ENCODE results near the gene SRCAP.

SRCAP gene

DNA sequence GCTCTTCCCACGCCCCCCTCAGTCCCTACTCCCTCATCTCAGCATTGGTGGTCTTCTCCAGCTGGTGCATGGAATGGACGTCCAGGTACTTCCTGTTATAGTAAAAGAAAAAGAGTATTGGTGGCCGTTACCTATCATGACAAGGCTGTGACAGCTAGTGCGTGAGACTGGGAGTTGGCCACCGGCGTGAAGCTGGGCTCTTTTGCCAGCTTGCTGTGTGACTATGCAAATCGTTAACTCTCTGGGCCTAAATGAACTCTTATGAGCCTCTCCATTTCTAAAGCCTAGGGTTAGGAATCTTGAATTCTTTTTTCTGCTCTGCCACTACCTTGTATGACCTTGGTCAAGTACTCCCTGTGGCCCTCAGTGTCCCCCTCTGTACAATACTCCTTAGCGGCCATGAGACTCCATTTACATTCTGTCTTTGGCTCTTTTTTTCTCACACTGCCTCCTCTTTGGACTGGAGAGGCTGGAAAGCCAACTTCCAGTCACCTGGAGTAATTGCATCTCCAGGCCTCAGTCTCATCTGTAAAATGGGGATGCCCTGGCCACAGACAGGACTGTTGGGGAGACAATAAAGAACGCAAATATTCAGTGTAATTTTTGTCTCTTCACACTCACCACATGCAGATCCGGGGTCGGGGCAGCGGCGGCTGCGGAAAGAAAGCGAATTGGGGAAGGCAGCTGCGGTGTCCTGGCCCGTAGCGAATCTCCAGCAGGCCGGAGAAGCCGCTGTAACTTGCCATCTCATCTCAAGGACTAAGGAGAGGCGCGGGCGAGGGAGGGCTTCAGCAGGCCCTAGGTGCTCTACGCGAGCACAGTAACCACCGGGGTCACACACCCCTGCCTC lies 61.8 kb downstream of the SRCAP start:
- no peak for DNase-seq

DNA sequence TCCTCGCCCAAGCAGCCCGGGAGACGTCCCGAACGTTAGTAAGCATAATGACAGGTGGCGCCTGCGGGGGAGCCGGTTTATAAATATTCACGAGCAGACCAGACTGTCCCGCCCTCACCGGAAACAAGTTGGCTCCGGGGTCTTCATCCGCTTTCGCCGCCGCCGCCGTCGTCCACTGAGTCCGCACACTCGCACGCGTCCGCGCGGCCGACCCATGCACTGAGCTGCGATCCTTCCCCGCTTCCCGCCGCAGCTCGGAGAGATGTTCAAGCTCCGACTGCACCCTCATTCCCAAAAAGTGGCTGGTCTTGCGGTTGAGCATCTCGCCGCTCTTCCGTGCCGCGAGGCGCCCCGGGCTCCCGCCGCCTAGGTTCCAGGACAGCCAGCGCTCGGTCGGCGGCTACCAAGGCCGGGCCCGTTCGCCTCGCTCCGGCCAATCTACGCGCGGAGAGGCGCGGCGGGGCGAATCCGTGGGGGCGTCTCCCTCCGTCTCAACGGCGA lies 62.5 kb downstream of the SRCAP start:
- no peak for DNase-seq

DNA sequence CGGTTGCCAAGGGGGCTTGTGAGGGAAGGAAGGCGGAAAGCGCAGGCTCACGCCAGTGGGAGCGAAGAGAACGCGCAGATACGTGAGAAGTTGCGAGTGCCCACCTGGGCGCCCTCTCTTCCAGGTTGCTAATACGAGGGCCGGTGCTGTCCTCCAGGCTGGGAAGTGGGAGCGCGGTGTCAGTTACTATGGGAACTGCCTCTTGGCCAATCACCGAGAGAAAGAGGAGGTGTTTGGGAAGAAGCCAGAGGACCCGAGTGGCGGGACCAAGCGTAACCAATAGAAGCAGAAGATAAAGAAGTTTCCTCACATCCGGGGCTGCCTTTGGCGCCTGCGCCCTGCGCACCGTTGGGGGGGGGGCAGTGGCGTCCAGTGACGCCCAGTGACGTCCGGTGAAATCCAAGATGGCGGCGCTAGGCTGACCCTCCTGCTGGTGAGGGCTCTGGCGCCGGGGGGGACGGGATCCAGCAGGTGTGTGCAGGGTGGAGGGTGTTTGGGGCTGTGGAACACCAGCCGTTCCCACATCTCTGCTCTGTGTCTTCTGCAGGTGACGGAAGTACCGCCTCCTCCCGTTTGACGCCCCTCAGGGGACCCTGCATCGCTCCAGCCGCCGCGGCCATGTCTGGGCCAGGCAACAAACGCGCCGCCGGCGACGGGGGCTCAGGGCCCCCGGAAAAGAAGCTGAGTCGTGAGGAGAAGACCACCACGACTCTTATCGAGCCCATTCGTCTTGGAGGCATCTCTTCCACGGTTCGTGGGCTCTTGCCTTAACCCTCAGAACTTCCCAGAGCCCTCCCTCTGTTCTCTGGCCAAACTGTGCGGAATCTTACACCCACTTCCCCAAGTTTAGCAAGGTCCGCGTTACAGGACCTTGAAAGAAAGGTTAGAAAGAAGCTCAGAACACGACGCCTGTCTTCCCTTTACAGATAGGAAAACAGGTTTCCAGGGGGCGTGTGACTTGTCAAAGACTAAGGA lies 63.2 kb downstream of the SRCAP start, which contains the start of the genes CFAP119 and RNF40:
CFAP119 (minus strand) TSS at position 135 of the 975 bp plus-strand sequence. CDS start 314 bp downstream, outside the sequence.
RNF40 (plus strand) TSS at position 395 of the 975 bp plus-strand sequence; CDS start at position 619, 224 bp downstream.
- peak; percentile 93 for DNase-seq

DNA sequence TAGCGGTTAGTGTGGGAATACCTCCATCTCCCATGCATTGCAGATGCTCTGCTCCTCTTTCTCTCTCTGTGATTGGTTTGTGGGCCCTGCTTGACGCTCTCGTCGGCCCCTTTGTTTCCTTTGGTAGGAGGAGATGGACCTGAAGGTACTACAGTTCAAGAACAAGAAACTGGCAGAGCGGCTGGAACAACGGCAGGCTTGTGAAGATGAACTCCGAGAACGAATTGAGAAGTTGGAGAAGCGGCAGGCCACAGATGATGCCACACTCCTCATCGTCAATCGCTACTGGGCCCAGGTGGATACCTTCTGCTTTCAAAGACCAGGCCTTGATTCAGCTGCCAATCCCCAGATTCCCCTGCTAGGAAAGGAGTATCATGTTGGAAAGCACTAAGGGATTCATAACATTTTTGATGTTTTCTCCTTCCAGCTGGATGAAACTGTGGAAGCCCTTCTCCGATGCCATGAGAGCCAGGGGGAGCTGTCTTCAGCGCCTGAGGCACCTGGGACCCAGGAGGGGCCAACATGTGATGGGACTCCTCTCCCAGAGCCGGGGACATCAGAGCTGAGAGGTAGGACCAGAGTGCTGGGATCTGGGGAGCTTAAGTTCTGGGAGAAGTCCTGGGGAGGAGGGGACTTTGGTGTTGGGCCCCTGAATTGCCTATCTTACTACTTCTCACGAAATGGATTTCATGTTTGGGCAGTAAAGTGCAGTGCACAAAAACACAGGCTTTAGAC lies 64.2 kb downstream of the SRCAP start:
- DNase-seq, result no peak

DNA sequence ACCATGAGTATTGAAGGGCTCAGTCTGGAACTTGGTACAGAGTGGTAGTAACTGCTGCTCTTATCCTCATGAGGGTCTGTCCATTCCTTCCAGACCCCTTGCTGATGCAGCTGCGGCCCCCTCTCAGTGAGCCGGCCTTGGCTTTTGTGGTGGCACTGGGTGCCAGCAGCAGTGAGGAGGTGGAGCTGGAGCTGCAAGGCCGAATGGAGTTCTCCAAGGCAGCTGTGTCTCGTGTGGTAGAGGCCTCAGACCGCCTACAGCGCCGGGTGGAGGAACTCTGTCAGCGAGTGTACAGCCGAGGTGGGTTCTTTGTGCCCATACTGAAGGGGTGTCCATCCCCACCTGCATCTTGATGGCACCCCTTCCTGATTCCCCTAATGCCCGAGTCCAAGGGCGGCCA lies 65.1 kb downstream of the SRCAP start:
- DNase-seq, result no peak

DNA sequence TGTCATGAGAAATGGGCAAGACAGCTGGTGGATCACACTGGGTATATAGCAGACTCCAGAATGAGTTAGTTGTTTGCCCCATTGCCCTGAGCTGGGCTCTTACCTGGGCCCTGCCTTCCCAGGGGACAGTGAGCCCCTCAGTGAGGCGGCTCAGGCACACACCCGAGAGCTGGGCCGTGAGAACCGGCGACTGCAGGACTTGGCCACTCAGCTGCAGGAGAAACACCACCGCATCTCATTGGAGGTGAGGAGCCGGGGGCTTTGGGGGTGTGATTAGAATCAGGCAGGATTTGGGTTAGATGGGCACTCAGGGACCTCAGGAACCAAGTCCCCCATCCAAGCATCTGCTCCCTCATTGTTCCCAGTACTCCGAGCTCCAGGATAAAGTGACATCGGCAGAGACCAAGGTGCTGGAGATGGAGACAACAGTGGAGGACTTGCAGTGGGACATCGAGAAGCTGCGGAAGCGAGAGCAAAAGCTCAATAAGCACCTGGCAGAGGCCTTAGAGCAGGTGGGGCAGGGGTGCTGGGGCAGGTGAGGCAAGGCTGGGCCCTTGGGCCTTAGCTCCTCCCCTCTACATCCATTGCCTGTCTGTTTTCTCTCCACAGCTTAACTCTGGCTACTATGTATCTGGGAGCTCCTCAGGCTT lies 66.0 kb downstream of the SRCAP start:
- DNase-seq, result no peak

DNA sequence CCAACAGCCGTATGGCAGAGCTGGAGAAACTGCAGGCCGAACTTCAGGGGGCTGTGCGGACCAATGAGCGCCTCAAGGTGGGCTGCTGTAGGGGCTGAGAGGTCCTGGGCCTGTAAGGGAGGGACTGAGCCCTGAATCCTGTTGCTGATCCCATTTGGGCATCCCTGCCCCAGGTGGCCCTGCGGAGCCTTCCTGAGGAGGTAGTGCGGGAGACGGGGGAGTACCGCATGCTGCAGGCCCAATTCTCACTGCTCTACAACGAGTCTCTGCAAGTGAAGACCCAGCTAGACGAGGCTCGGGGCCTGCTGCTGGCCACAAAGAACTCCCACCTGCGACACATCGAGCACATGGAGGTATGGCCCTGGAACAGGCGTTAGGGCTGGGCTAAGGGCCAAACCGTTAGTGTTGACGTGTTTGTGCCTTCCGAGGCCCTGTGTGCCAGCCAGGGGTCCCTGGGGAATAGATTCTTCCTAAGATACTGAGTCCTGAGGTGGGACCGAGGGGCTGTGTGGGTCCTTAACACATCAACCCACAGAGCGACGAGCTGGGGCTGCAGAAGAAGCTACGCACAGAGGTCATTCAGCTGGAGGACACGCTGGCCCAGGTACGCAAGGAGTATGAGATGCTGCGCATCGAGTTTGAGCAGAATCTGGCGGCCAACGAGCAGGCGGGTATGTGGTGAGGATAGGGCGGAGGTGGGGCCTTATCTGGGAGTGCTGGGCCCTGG lies 67.4 kb downstream of the SRCAP start:
- DNase-seq, result no peak

DNA sequence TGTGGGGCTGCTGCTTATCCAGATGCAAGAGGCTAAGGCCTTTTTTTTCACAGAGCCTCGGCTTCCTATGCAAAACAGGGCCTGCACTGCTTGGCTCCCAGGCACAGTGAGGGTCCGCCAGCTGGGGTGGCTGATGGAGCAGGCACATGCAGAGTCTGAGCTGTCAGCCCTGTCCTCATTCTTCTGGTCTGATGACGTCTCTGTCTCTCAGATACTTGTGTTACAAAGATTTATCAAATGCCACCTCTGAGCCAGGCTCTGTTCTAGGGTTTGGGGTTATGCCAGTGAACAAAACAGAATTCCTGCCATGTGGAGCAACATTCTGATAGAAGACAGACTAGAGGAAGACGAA lies 67.9 kb downstream of the SRCAP start:
- DNase-seq, result no peak

DNA sequence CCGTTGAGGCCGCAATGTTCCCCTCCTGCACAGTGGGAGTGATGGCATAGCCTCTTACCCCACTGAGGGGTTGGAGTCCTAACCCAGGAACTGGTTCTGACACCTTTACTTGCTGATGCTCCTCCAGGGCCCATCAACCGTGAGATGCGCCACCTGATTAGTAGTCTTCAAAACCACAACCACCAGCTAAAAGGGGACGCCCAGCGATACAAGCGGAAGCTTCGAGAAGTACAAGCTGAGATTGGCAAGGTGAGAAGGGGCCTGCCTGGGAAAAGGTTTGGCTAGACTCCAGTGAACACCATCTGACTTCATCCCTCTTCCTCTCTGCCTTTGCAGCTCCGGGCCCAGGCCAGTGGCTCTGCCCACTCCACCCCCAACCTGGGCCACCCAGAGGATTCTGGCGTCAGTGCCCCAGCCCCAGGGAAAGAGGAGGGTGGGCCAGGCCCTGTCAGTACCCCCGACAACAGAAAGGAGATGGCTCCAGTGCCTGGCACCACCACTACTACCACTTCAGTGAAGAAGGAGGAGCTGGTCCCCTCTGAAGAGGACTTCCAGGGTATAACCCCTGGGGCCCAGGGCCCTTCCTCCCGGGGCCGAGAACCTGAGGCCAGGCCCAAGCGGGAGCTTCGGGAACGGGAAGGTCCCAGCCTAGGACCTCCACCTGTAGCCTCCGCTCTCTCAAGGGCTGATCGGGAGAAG lies 68.9 kb downstream of the SRCAP start:
- DNase-seq, result no peak

DNA sequence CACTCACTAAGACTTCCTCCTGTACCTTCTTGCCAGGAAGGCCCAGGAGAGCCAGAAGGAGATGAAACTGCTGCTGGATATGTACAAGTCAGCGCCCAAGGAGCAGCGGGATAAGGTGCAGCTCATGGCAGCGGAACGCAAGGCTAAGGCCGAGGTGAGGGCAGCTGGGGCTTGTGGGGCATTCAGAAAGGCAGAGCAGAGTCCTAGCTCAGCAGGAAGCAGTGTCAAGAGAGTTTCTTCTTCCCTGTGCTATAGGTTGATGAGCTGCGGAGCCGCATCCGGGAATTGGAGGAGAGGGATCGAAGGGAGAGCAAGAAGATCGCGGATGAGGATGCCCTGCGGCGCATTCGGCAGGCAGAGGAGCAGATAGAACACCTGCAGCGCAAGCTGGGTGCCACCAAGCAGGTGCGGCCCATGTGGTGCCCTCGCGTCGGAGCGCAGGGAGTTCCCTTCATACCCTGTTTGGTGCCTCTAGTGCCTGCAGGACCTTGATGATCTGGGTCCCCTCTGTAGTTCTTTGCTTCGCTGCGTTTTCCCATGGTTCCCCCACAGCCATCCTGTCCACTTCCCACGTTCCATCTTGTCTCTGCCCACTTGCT lies 69.7 kb downstream of the SRCAP start:
- DNase-seq, result no peak

DNA sequence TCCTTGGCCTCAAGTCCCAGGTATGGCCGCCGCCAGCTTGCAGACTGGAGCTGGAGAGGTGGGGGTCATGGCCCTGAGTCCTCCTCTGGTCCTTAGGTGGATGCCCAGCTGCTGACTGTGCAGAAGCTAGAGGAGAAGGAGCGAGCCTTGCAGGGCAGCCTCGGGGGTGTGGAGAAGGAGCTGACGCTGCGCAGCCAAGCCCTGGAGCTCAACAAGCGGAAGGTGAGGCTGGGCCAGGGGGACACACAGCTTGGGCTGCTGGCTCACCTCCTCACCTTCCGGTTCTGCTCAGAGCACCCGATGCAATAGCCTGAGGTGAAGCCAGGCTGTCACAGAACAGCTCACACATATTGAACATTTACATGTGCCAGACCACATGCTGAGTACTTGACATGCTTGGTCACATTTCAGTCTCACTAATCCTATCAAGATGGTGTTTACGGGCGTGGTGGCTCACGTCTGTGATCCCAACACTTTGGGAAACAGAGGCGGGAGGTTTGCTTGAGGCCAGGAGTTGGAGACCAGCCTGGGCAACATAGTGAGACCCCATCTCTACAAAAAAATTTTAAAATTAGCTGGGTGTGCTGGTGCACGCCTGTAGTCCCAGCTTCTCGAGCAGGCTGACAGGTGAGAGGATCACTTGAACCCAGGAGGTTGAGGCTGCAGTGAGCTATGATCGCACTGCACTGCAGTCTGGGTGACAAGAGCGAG lies 70.6 kb downstream of the SRCAP start:
- DNase-seq, result no peak

DNA sequence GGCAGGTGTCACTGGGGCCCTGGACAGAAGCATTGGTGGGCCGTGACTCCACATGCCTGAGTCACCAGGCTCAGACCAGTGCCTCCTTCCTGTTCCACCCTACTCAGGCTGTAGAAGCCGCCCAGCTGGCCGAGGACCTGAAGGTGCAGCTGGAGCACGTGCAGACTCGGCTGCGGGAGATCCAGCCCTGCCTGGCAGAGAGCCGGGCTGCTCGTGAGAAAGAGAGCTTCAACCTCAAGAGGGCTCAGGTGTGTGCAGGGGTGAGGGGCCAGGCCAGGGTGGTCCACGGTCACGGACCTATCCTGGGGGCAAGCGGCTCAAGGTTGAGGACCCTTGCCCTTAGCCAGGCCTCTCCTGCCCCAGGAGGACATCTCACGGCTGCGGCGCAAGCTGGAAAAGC lies 72.8 kb downstream of the SRCAP start:
- no peak for DNase-seq

DNA sequence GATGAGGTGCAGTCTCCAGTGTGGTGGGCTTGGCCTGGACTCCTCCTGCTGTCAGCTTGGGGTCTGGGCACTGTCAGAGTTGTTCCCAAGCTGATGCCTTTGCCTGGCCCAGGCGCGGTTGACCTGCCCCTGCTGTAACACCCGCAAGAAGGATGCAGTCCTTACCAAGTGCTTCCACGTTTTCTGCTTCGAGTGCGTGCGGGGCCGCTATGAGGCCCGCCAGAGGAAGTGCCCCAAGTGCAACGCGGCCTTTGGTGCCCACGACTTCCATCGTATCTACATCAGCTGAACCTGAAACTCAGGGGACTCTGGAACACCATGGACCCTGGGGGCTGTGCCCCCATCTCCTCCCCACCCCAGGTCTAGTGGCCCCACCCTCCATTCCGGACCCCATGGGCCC lies 74.9 kb downstream of the SRCAP start:
- no peak for DNase-seq

DNA sequence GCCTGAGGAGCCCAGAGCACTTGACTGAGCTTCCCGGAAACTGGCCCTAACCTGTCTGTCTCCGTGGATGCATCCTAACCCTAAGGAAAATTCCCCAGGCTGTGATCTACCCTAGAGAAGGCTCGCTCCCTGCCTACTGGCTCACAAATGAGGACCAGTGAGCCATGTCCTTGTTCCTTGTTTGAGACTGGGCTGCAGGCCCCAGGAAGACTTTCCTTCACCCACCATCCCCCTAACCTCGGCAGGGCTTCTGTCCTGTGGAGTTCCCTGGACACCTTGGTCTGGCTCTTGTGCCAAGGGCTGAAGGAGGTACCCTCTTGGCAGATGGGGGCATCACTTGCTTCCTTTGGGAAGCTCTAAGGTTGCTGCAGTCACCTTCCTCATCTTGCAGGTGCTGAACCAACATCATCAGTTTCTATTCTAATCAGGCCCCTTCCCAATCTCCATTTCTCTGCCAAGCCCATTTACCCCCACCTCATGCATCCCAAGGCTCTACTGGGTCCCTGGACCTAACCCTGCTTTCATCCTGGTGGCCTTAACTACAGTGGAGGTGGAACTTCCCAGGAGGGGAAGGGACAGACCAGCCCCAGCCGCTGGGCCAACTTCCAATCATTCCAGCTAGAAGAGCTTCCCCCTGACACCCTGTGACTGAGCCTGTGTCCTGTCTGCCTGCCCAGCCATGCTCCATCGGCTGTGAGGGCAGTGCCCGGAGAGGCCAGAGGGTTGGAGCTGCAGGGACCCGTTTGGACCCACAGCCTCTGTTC lies 75.6 kb downstream of the SRCAP start:
- no peak for DNase-seq

DNA sequence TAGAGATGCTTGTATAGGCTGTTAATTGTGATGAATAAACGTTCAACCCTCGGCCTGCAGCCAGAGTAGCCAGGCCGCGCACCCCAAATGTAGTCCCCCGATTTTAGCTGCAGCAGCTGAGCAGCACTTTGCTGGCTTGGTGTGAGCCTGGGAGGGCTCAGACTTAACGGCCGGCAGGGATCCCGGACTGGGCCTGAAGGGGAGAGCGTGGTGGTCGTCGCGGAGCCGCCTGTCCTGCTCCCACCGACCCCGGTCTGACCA lies 76.1 kb downstream of the SRCAP start:
- DNase-seq, result no peak

DNA sequence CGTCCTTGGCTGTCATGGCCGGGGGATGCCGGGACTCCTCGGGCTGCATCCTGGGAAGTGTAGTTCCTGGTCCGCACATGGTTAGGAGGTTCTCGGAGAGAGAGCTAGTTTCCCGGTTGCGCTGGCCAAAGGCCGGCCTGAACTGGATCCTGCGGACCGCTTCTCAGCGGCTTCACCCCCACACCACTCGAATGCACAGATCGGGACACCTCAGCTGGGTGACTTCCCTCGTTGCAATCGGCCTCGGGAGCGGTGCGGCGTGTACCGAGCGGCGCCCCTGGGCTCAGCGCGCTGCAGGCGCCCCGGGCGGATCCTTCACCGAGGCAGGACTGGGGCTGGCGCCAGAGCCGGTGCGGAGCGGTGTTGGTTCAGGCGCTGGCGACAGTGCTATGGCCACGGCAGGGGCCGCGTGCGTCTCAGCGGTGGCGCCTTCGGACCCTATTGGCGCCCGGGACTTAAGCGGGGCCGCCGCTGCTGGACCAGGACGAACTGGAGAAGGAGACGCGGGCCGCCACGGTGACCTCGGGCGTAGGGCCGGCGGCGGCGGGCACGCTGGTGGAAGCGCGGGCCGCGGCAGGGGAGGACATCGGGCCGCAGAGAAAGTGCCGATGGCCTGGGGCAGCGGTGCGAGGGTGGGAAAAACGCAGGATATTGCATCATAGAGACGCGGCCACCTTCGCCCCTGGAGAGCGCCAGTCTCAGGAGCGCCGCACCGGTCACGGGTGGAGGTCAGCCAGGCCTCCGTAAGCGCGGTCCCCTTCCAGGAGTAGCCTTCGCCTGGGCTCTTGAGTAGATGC lies 76.6 kb downstream of the SRCAP start:
- DNase-seq, result peak; percentile 48

DNA sequence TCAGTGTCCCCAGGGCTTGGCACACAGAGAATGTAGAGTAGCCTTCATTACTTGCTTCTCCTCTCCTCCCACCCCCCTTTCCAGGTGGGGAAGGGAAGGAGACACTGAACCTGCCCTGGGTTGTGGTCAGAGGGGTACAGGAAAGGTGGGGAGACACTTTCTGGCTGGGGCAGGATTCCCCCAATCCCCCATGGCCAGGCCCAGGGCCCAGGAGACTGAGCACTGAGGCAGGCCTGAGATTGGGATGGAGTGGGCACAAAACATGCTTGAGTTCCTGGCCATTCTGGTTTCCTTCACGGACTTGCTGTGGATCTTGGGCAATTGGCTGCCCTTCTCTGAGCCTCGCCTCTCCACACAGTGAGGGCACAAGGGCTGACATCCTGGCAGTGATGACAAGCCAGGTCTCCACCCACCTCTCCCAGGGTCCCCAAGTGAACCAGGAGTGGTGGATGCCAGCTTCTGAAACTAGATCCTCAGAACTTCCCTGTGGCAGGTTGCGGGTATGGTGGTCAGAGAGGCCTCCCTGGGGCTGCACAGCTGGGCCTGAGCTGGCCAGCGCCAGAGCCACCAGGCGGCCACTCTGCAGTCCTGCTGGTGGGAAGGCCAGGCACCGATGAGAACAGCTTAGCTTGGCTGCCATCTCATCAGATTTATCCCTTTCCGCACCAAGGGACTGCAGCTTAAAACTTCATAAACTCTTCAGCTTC lies 78.8 kb downstream of the SRCAP start:
- DNase-seq, result no peak
